ENCODE data around the gene KCNK1.

KCNK1 gene

GRCh38 chr1:233641029-233641428 is 27.1 kb downstream of the KCNK1 start:
- TF ChIP-seq CTCF (IDR thresholded peaks at IDR 0.05; ENCODE audit: insufficient read depth, low read depth, low read length, missing control alignments) = no peak

GRCh38 chr1:233647073-233647472 is 33.2 kb downstream of the KCNK1 start:
- no peak overlapping the region for H3K4me3 ChIP-seq (ENCODE audit: low read depth, low read length)
- TF ChIP-seq CTCF (IDR thresholded peaks at IDR 0.05; ENCODE audit: insufficient read depth, low read depth, low read length, missing control alignments) = no peak
- no peak for DNase-seq (ENCODE audit: low read depth)

More at GRCh38 chr1:233641029-233641428, 27.1 kb downstream of the KCNK1 start:
- no peak overlapping the region for H3K4me3 ChIP-seq (ENCODE audit: low read depth, low read length)
- peak; percentile 34 for DNase-seq (ENCODE audit: low read depth)

- TF ChIP-seq CTCF (IDR thresholded peaks at IDR 0.05; ENCODE audit: insufficient read depth, low read depth, low read length, missing control alignments) = no peak
- no peak for DNase-seq (ENCODE audit: low read depth)
- H3K4me3 ChIP-seq (ENCODE audit: low read depth, low read length) = no peak overlapping the region
Measured at GRCh38 chr1:233647636-233648035, 33.7 kb downstream of the KCNK1 start.

GRCh38 chr1:233651061-233651460 is 37.2 kb downstream of the KCNK1 start:
- TF ChIP-seq CTCF (IDR thresholded peaks at IDR 0.05; ENCODE audit: insufficient read depth, low read depth, low read length, missing control alignments) = no peak
- no peak overlapping the region for H3K4me3 ChIP-seq (ENCODE audit: low read depth, low read length)
- DNase-seq (ENCODE audit: low read depth) = no peak

GRCh38 chr1:233651563-233652233 is 37.8 kb downstream of the KCNK1 start:
- H3K4me3 ChIP-seq (ENCODE audit: low read depth, low read length) = no peak overlapping the region
- TF ChIP-seq CTCF (IDR thresholded peaks at IDR 0.05; ENCODE audit: insufficient read depth, low read depth, low read length, missing control alignments) = no peak
- DNase-seq (ENCODE audit: low read depth) = no peak

- DNase-seq (ENCODE audit: low read depth) = no peak
- no peak for TF ChIP-seq CTCF (IDR thresholded peaks at IDR 0.05; ENCODE audit: insufficient read depth, low read depth, low read length, missing control alignments)
- no peak overlapping the region for H3K4me3 ChIP-seq (ENCODE audit: low read depth, low read length)
Measured at GRCh38 chr1:233652526-233652925, 38.6 kb downstream of the KCNK1 start.

Measured in GM12865 (cell line).